ENCODE results near the gene JCAD.
"Not testable (repeated sequence)": the region's sequence is repeated elsewhere in the genome, so short reads cannot be mapped to it uniquely, and the experiment has no call there.

The JCAD gene

DNA sequence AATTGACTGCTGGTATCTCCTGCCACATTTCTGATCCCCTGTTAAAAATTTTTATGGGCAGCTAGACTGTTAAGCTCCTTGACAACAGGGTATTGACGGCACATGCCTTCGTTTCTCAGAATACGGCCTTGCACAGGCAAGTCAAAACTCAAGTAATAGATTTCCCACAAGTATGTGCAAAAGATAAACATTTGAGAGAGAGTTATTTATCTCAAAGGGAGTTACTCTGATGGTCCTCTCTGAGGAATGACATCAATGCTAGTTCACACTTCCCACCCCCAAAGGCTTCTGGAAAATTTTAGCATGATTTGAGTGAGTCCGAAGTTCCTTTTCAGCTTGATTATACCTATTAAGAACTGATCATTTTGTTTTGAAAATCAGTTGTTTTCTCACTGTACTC, 71.9 kb downstream of the JCAD start:
- Histone ChIP-seq H3K4me1 (no peaks in the 10 kb centered on the region), H3K9me3 (peaks cover 2% of the 10 kb centered on the region; the same call in 1 of the 2 replicates), H3K4me3 (ENCODE audit: low read depth, low read length) (no peak overlapping the region), H3K36me3 (no peaks in the 10 kb centered on the region), H3K27me3 (no peaks in the 10 kb centered on the region)
- no peak for DNase-seq
- TF ChIP-seq, protein P1, sequence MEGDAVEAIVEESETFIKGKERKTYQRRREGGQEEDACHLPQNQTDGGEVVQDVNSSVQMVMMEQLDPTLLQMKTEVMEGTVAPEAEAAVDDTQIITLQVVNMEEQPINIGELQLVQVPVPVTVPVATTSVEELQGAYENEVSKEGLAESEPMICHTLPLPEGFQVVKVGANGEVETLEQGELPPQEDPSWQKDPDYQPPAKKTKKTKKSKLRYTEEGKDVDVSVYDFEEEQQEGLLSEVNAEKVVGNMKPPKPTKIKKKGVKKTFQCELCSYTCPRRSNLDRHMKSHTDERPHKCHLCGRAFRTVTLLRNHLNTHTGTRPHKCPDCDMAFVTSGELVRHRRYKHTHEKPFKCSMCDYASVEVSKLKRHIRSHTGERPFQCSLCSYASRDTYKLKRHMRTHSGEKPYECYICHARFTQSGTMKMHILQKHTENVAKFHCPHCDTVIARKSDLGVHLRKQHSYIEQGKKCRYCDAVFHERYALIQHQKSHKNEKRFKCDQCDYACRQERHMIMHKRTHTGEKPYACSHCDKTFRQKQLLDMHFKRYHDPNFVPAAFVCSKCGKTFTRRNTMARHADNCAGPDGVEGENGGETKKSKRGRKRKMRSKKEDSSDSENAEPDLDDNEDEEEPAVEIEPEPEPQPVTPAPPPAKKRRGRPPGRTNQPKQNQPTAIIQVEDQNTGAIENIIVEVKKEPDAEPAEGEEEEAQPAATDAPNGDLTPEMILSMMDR (IDR thresholded peaks at IDR 0.05; ENCODE audit: low read depth, low read length), result no peak

DNA sequence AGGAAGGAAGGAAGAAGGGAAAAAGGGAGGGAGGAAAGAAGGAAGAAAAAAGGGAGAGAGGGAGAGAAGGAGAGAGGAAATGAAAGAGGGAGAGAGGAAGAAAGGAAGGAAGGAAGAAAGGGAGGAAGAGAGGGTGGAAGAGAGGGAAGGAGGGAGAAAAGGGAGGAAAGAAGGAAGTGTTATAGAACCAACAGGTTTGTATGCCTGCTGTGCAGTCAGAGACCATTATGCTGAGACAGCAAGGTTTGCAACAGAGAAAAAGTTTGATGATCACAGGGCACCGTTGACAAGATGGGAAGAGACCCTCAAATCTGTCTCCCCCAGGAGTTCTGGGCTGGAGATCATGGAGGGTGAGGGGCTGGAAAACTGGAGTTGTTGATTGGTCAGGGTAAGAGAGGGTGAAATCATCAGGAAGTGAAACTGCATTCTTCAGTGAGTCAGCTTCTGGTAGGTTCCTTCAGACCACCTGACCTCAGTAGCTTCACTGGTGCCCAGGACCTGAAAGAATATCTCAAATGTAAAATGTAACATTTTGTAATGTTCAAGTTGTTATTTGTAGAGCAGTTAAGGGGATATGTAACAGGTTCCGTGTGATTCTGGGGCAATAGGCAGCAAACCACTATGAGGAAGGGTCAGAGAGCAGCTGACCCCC, 76.3 kb downstream of the JCAD start:
- no peaks in the 10 kb centered on the region for H3K36me3 ChIP-seq
- DNase-seq, result no peak
- no peak overlapping the region for H3K4me3 ChIP-seq (ENCODE audit: low read depth, low read length)
- H3K9me3 ChIP-seq, result peaks cover 2% of the 10 kb centered on the region; the same call in 1 of the 2 replicates
- H3K4me1 ChIP-seq, result no peaks in the 10 kb centered on the region
- TF ChIP-seq, protein P1 (IDR thresholded peaks at IDR 0.05; ENCODE audit: low read depth, low read length), result no peak
- no peaks in the 10 kb centered on the region for H3K27me3 ChIP-seq

DNA sequence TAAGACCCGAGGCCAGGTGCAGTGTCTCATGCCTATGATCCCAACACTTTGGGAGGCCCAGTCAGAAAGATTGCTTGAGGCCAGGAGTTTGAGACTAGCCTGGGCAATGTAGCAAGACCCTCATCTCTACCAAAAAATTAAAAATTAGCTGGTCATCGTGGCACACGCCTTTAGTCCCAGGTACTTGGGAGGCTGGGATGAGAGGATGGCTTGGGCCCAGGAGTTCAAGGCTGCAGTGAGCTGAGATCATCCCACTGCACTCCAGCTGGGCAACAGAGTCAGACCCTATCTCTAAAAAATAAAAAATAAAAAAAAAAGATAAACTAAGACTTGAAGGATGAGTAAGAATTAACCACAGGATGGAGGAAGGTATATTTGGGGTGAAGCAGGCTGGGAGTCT, 77.9 kb downstream of the JCAD start:
- H3K4me1 ChIP-seq, result no peaks in the 10 kb centered on the region
- no peak overlapping the region for H3K4me3 ChIP-seq (ENCODE audit: low read depth, low read length)
- TF ChIP-seq, protein P1 (IDR thresholded peaks at IDR 0.05; ENCODE audit: low read depth, low read length), result no peak
- H3K36me3 ChIP-seq, result no peaks in the 10 kb centered on the region
- no peaks in the 10 kb centered on the region for H3K27me3 ChIP-seq
- peaks cover 2% of the 10 kb centered on the region; the same call in 1 of the 2 replicates for H3K9me3 ChIP-seq
- DNase-seq, result no peak

DNA sequence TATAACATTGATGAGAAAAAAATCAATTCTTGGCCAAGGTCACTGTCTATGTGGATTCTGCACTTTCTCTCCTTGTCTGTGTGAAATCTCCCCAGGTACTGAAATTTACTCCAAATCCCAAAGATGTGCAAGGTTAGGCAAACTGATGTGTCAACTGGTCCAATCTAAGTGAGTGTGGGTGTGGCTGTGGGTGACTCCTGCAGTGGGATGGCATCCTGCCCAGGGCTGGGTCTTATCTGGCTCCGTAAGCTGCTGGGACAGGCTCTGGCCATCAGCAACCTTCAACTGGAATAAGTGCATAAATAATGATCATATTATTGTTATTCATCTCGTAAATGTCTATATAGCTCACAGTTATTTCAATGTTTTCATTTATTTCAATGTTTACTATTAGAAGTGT, 79.3 kb downstream of the JCAD start:
- peak; percentile 44 for DNase-seq
- H3K4me1 ChIP-seq, result no peaks in the 10 kb centered on the region
- no peaks in the 10 kb centered on the region for H3K36me3 ChIP-seq
- TF ChIP-seq, protein P1 (IDR thresholded peaks at IDR 0.05; ENCODE audit: low read depth, low read length), result no peak
- H3K9me3 ChIP-seq, result peaks cover 2% of the 10 kb centered on the region; the same call in 1 of the 2 replicates
- H3K27me3 ChIP-seq, result no peaks in the 10 kb centered on the region
- no peak overlapping the region for H3K4me3 ChIP-seq (ENCODE audit: low read depth, low read length)

DNA sequence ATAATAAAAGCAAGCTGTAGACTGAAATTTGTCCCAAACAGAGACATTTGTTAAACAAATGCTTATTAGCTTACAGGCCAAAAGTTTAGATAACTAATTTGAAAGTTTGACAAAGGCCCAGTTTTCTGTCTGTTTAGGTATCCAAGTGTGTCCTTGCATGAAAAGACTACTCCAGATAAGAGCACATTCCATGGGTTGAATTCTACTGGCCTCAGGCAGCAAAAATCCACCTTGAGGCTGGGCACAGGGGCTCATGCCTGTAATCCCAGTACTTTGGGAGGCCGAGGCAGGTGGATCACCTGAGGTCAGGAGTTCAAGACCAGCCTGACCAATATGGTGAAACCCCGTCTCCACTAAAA, 80.0 kb downstream of the JCAD start:
- not testable (repeated sequence) for H3K9me3 ChIP-seq; H3K27me3 ChIP-seq; H3K36me3 ChIP-seq; DNase-seq; H3K4me3 ChIP-seq (ENCODE audit: low read depth, low read length); H3K4me1 ChIP-seq

DNA sequence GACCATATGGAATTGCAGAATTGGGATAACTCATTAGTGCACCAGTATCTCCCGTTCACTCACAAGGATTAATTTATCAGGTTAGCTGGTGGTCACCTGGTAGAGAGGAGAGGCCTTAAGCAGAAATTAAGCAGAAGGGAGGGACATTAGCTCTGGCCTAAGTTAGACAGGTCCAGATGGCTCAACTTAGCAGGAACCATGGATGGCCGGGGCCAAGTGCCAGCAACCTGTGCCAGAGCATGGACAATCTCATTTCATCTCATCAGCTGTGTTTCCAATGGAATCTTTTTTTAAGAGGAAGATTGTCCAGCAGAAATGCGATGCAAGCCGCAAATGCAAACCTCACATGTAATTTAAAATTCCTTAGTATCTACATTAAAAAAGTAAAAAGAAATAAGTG, 82.2 kb downstream of the JCAD start:
- Histone ChIP-seq H3K36me3 (no peaks in the 10 kb centered on the region), H3K4me1 (no peaks in the 10 kb centered on the region), H3K9me3 (no peaks in the 10 kb centered on the region), H3K27me3 (no peaks in the 10 kb centered on the region), H3K4me3 (ENCODE audit: low read depth, low read length) (no peak overlapping the region)
- DNase-seq, result no peak
- TF ChIP-seq, protein P1 (IDR thresholded peaks at IDR 0.05; ENCODE audit: low read depth, low read length), result no peak

Data from BE2C (cell line).